HG03175 (cell line): ENCODE data around the gene COL23A1.

Experiments
- ATAC-seq: cut with Tn5 transposase; IDR thresholded peaks from one replicate; pipeline ENCODE4 v1.9.1; 2021; ENCODE audit warnings: mild to moderate bottlenecking, moderate library complexity; ENCODE audit not compliant: unreplicated experiment

The COL23A1 gene

GRCh38 chr5:178515776-178516503 is 74.3 kb downstream of the COL23A1 start:
- no peak for ATAC-seq

- no peak for ATAC-seq
Observed at GRCh38 chr5:178514851-178515418, 75.3 kb downstream of the COL23A1 start.

GRCh38 chr5:178511172-178511571 is 79.0 kb downstream of the COL23A1 start:
- no peak for ATAC-seq

GRCh38 chr5:178509491-178510057 is 80.6 kb downstream of the COL23A1 start:
- ATAC-seq, result no peak

GRCh38 chr5:178507151-178507932 is 82.9 kb downstream of the COL23A1 start:
- no peak for ATAC-seq

- ATAC-seq, result no peak
Observed at GRCh38 chr5:178505639-178506407, 84.4 kb downstream of the COL23A1 start.

GRCh38 chr5:178504340-178504960 is 85.7 kb downstream of the COL23A1 start:
- no peak for ATAC-seq

GRCh38 chr5:178502401-178503100 is 87.6 kb downstream of the COL23A1 start:
- ATAC-seq, result no peak

GRCh38 chr5:178499352-178499751 is 90.8 kb downstream of the COL23A1 start:
- ATAC-seq, result no peak

GRCh38 chr5:178496642-178497041 is 93.6 kb downstream of the COL23A1 start:
- no peak for ATAC-seq

- ATAC-seq, result no peak
Observed at GRCh38 chr5:178496214-178496613, 94.0 kb downstream of the COL23A1 start.

GRCh38 chr5:178495706-178496105 is 94.5 kb downstream of the COL23A1 start:
- ATAC-seq, result no peak

GRCh38 chr5:178492278-178492677 is 97.9 kb downstream of the COL23A1 start:
- ATAC-seq, result no peak

GRCh38 chr5:178490935-178491652 is 99.1 kb downstream of the COL23A1 start:
- no peak for ATAC-seq

- ATAC-seq, result no peak
Observed at GRCh38 chr5:178489271-178489976, 100.8 kb downstream of the COL23A1 start.

GRCh38 chr5:178488696-178489095 is 101.5 kb downstream of the COL23A1 start:
- no peak for ATAC-seq

- ATAC-seq, result no peak
Observed at GRCh38 chr5:178487911-178488600, 102.1 kb downstream of the COL23A1 start.
